OCI-LY3 (cell line): ENCODE data around the gene SUCNR1.
"Not testable (repeated sequence)": the region's sequence is repeated elsewhere in the genome, so short reads cannot be mapped to it uniquely, and the experiment has no call there.

Experiments used
- EZH2phosphoT487 ChIP-seq: fragments of 200-600 bp; shearing (Covaris generic); IDR thresholded peaks from 2 replicates; pipeline ENCODE4 v1.6.1; 2018; ENCODE audit warnings: antibody characterized with exemption, mixed run types, low read depth
- TF ChIP-seq, protein P1 (sequence below): fragments of 200-600, 300-600 bp; sonication (generic); IDR thresholded peaks from 2 replicates; pipeline ENCODE4 v1.5.1; 2014; ENCODE audit warnings: antibody characterized with exemption, low read length, low read depth

DNA sequence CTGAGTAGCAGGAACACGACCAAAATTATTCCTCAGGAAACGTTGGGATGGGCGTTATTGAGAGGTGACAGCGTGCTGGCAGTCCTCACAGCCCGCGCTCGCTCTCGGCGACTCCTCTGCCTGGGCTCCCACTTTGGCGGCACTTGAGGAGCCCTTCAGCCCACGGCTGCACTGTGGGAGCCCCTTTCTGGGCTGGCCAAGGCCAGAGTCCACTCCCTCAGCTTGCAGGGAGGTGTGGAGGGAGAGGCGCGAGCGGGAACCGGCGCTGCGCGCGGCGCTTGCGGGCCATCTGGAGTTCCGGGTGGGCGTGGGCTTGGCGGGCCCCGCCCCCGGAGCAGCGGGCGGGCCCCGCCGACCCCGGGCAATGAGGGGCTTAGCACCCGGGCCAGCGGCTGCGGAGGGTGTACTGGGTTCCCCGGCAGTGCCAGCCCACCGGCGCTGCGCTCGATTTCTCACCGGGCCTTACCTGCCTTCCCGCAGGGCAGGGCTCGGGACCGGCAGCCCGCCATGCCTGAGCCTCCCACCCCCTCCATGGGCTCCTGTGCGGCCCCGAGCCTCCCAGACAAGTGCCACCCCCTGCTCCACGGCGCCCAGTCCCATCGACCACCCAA is 54.6 kb downstream of the SUCNR1 start:
- TF ChIP-seq, protein P1, sequence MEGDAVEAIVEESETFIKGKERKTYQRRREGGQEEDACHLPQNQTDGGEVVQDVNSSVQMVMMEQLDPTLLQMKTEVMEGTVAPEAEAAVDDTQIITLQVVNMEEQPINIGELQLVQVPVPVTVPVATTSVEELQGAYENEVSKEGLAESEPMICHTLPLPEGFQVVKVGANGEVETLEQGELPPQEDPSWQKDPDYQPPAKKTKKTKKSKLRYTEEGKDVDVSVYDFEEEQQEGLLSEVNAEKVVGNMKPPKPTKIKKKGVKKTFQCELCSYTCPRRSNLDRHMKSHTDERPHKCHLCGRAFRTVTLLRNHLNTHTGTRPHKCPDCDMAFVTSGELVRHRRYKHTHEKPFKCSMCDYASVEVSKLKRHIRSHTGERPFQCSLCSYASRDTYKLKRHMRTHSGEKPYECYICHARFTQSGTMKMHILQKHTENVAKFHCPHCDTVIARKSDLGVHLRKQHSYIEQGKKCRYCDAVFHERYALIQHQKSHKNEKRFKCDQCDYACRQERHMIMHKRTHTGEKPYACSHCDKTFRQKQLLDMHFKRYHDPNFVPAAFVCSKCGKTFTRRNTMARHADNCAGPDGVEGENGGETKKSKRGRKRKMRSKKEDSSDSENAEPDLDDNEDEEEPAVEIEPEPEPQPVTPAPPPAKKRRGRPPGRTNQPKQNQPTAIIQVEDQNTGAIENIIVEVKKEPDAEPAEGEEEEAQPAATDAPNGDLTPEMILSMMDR = not testable (repeated sequence)
- not testable (repeated sequence) for TF ChIP-seq EZH2phosphoT487
